H9 (cell line): ENCODE results near the gene HDX. TPM values are rescaled to one million over a fixed set of nuclear protein-coding genes. Genes with fewer than 3 reads are reported as not detected.

Source experiments
- DNase-seq: peaks from one replicate; pipeline ENCODE4 v3.0.0-alpha.2; 2017
- H2AFZ ChIP-seq: one replicate; pipeline ENCODE4 v1.6.1; 2013; ENCODE audit warnings: mild to moderate bottlenecking, low read length, control low read depth, moderate library complexity
- H2AK5ac ChIP-seq: 2 replicates; pipeline ENCODE4 v1.6.1; 2013; ENCODE audit warnings: low read length, control low read depth, mixed read lengths; ENCODE audit not compliant: insufficient read length
- H2BK120ac ChIP-seq: one replicate; pipeline ENCODE4 v1.6.1; 2013; ENCODE audit warnings: low read depth, mild to moderate bottlenecking, low read length, control low read depth, inconsistent platforms; ENCODE audit not compliant: poor library complexity, severe bottlenecking
- H2BK12ac ChIP-seq: 2 replicates; pipeline ENCODE4 v1.6.1; 2013; ENCODE audit warnings: low read length, control low read depth, mixed read lengths, low read depth; ENCODE audit not compliant: insufficient read length
- H2BK15ac ChIP-seq: 2 replicates; pipeline ENCODE4 v1.6.1; 2013; ENCODE audit warnings: low read depth, low read length, control low read depth
- H2BK20ac ChIP-seq: one replicate; pipeline ENCODE4 v1.6.1; 2013; ENCODE audit warnings: low read depth, mild to moderate bottlenecking, low read length, control low read depth, inconsistent platforms; ENCODE audit not compliant: poor library complexity, severe bottlenecking
- H2BK5ac ChIP-seq: 2 replicates; pipeline ENCODE4 v1.6.1; 2013; ENCODE audit warnings: low read length, control low read depth, mixed read lengths; ENCODE audit not compliant: insufficient read length
- H3K14ac ChIP-seq: 2 replicates; pipeline ENCODE4 v1.6.1; 2013; ENCODE audit warnings: low read length, control low read depth; ENCODE audit not compliant: insufficient read depth
- H3K18ac ChIP-seq: 2 replicates; pipeline ENCODE4 v1.6.1; 2013; ENCODE audit warnings: low read depth, mild to moderate bottlenecking, mixed read lengths, low read length, control low read depth; ENCODE audit not compliant: insufficient read length
- H3K23ac ChIP-seq: 2 replicates; pipeline ENCODE4 v1.6.1; 2013; ENCODE audit warnings: low read length, control low read depth, mixed read lengths, low read depth; ENCODE audit not compliant: insufficient read length
- H3K23me2 ChIP-seq: 2 replicates; pipeline ENCODE4 v1.6.1; 2013; ENCODE audit warnings: low read depth, mild to moderate bottlenecking, mixed read lengths, low read length, control low read depth; ENCODE audit not compliant: insufficient read length, poor library complexity, severe bottlenecking
- H3K27ac ChIP-seq: 2 replicates; pipeline ENCODE4 v1.5.1; 2013; ENCODE audit warnings: low read length, control low read depth, mixed read lengths, low read depth; ENCODE audit not compliant: insufficient read length
- H3K27me3 ChIP-seq: 2 replicates; pipeline ENCODE4 v1.6.1; 2013; ENCODE audit warnings: low read length, control low read depth, inconsistent platforms; ENCODE audit not compliant: insufficient read depth
- H3K4ac ChIP-seq: 2 replicates; pipeline ENCODE4 v1.6.1; 2013; ENCODE audit warnings: low read depth, mild to moderate bottlenecking, control low read depth, inconsistent platforms, low read length, moderate library complexity
- H3K4me1 ChIP-seq: 2 replicates; pipeline ENCODE4 v1.6.1; 2013; ENCODE audit warnings: low read length, control low read depth, inconsistent platforms; ENCODE audit not compliant: insufficient read depth
- H3K4me2 ChIP-seq: 2 replicates; pipeline ENCODE4 v1.6.1; 2013; ENCODE audit warnings: low read length, control low read depth, mixed read lengths; ENCODE audit not compliant: insufficient read length, insufficient read depth
- H3K56ac ChIP-seq: 2 replicates; pipeline ENCODE4 v1.6.1; 2013; ENCODE audit warnings: low read depth, mild to moderate bottlenecking, mixed read lengths, low read length, control low read depth; ENCODE audit not compliant: insufficient read length
- H3K79me1 ChIP-seq: 2 replicates; pipeline ENCODE4 v1.6.1; 2013; ENCODE audit warnings: low read depth, mild to moderate bottlenecking, moderate library complexity, low read length, control low read depth, inconsistent platforms; ENCODE audit not compliant: insufficient read depth, poor library complexity, severe bottlenecking
- H3K79me2 ChIP-seq: 2 replicates; pipeline ENCODE4 v1.6.1; 2013; ENCODE audit warnings: low read length, control low read depth, inconsistent platforms; ENCODE audit not compliant: insufficient read depth
- H3K9ac ChIP-seq: 2 replicates; pipeline ENCODE4 v1.6.1; 2013; ENCODE audit warnings: low read length, control low read depth, mixed read lengths; ENCODE audit not compliant: insufficient read length; ENCODE audit errors: extremely low read depth
- H3K9me3 ChIP-seq: one replicate; pipeline ENCODE4 v1.6.1; 2013; ENCODE audit warnings: low read depth, low read length, inconsistent platforms; ENCODE audit not compliant: control insufficient read depth
- H3T11ph ChIP-seq: one replicate; pipeline ENCODE4 v1.6.1; 2013; ENCODE audit warnings: mild to moderate bottlenecking, low read length, control low read depth, inconsistent platforms
- H4K20me1 ChIP-seq: one replicate; pipeline ENCODE4 v1.6.1; 2013; ENCODE audit not compliant: control insufficient read depth, insufficient read length, insufficient read depth
- H4K5ac ChIP-seq: 2 replicates; pipeline ENCODE4 v1.6.1; 2013; ENCODE audit warnings: low read depth, mild to moderate bottlenecking, mixed read lengths, low read length, control low read depth; ENCODE audit not compliant: insufficient read length
- H4K8ac ChIP-seq: replicated peaks from 2 replicates; pipeline ENCODE4 v1.6.1; 2013; ENCODE audit warnings: low read length, control low read depth, mixed read lengths, low read depth; ENCODE audit not compliant: insufficient read length
- H4K91ac ChIP-seq: 2 replicates; pipeline ENCODE4 v1.6.1; 2013; ENCODE audit warnings: low read depth, mild to moderate bottlenecking, moderate library complexity, mixed read lengths, low read length, control low read depth; ENCODE audit not compliant: insufficient read length
- H3K27ac Mint-ChIP-seq, 3 experiments: 2 replicates in 2 of 3; 3 replicates in 1 of 3; pipeline ENCODE4 v1.8.0; 2020 to 2021; ENCODE audit warnings: mixed read lengths in 3 of 3, mild to moderate bottlenecking in 1 of 3, moderate library complexity in 1 of 3
- H3K27me3 Mint-ChIP-seq: 2 replicates; pipeline ENCODE4 v1.8.0; 2021; ENCODE audit warnings: low read depth, mild to moderate bottlenecking, moderate library complexity, mixed read lengths
- H3K36me3 Mint-ChIP-seq, 3 experiments: 2 replicates in 2 of 3; 3 replicates in 1 of 3; pipeline ENCODE4 v1.8.0; 2020 to 2021; ENCODE audit warnings: low read depth in 3 of 3, mixed read lengths in 3 of 3; ENCODE audit not compliant: insufficient read depth in 1 of 3
- H3K4me1 Mint-ChIP-seq, 2 experiments: 2 replicates each; pipeline ENCODE4 v1.8.0; 2020; ENCODE audit warnings: mixed read lengths in 2 of 2
- H3K4me3 Mint-ChIP-seq, 2 experiments: 2 replicates in 1 of 2; 3 replicates in 1 of 2; pipeline ENCODE4 v1.8.0; 2020 to 2021; ENCODE audit warnings: mild to moderate bottlenecking in 2 of 2, mixed read lengths in 2 of 2, moderate library complexity in 1 of 2
- H3K9me3 Mint-ChIP-seq, 2 experiments: 2 replicates in 1 of 2; 3 replicates in 1 of 2; pipeline ENCODE4 v1.8.0; 2020; ENCODE audit warnings: mild to moderate bottlenecking in 2 of 2, mixed read lengths in 2 of 2, moderate library complexity in 1 of 2
- CTCF ChIP-seq: fragments of 200-600 bp; sonication (generic); conservative IDR thresholded peaks from 3 replicates; pipeline ENCODE4 v1.8.0; 2021; ENCODE audit warnings: antibody characterized with exemption, mild to moderate bottlenecking
- WGBS: extraction: QIAGEN DNeasy Blood & Tissue Kit; methylation state at CpG from one replicate; pipeline ENCODE4 v1.1.7; 2013; ENCODE audit warnings: missing lambda C conversion rate, low lambda C conversion rate, mixed read lengths; ENCODE audit not compliant: insufficient read length; ENCODE audit errors: extremely low coverage; 5-methylcytosine and 5-hydroxymethylcytosine counted together
- total RNA-seq: library from RNA; stranded (reverse); gene quantifications from 2 replicates; pipeline ENCODE4 v1.2.1, GENCODE V29; 2021

The HDX gene
- total RNA-seq, 1 experiment from 2014 or later = 5.0 TPM

GRCh38 chrX:84340968-84341367 is 161.3 kb downstream of the HDX start:
- no peaks in the 10 kb centered on the region for H3K36me3 Mint-ChIP-seq
- no peak for DNase-seq
- no peak overlapping the region for H2AK5ac ChIP-seq

More at GRCh38 chrX:84340968-84341367, 161.3 kb downstream of the HDX start:
- no peak for TF ChIP-seq CTCF
- Histone ChIP-seq H2BK120ac (no peak overlapping the region), H3K9ac (no peak overlapping the region), H3K14ac (no peak overlapping the region), H3K4ac (no peak overlapping the region), H3K23me2 (no peaks in the 10 kb centered on the region), H3K4me1 (no peaks in the 10 kb centered on the region), H3K27ac (no peak overlapping the region), H3K9me3 (peaks cover 18% of the 10 kb centered on the region), H3T11ph (no peak overlapping the region), H3K79me2 (no peaks in the 10 kb centered on the region), H3K18ac (no peak overlapping the region), H4K91ac (no peak overlapping the region), H4K5ac (no peak overlapping the region), H2BK20ac (no peak overlapping the region), H3K4me2 (no peak overlapping the region), H4K8ac (no peak overlapping the region), H2AFZ (no peak overlapping the region), H3K23ac (no peak overlapping the region), H3K56ac (no peak overlapping the region), H2BK15ac (no peak overlapping the region), H4K20me1 (no peaks in the 10 kb centered on the region), H3K27me3 (no peaks in the 10 kb centered on the region), H3K79me1 (no peaks in the 10 kb centered on the region), H2BK5ac (no peak overlapping the region), H2BK12ac (no peak overlapping the region)
- Mint-ChIP-seq H3K4me1 (peaks cover 0 to 4% of the 10 kb centered on the region in 2 experiments; a peak in 1 of 4 replicates), H3K9me3 (peaks cover 44 to 50% of the 10 kb centered on the region in 2 experiments), H3K27ac (peak overlapping the region in 1 of 3 experiments; percentile 7; a peak in 2 of 7 replicates), H3K27me3 (no peaks in the 10 kb centered on the region), H3K4me3 (no peak overlapping the region)
- WGBS = no CpG with 5 or more reads among the region's 1 CpG
